ENCODE data around the gene PDE11A.
A peak's percentile ranks its signal among the peaks of the same experiment; 100 is the strongest.

Gene PDE11A

GRCh38 chr2:178072383-178073301 is at the start of gene PDE11A:
Gene PDE11A, minus strand, starts transcription at chr2:178072777. Its CDS starts 340 bp downstream, at chr2:178072437.
- H3K4me3 ChIP-seq (ENCODE audit: low read length) = peak within 1 kb of the TSS; percentile 49
- no peaks in the 10 kb centered on the region for H3K36me3 ChIP-seq (ENCODE audit: insufficient read depth, low read length)
- peak within 1 kb of the TSS; percentile 64 for H2AFZ ChIP-seq (ENCODE audit: low read depth, low read length)
- H3K9me3 ChIP-seq (ENCODE audit: low read length) = no peaks in the 10 kb centered on the region
- peaks cover 6% of the 10 kb centered on the region for H3K4me1 ChIP-seq (ENCODE audit: insufficient read depth, low read length)
- peaks cover 11% of the 10 kb centered on the region for H3K27me3 ChIP-seq (ENCODE audit: insufficient read depth, low read length)

GRCh38 chr2:178119179-178119922 is 46.8 kb upstream of the PDE11A start:
- H3K4me3 ChIP-seq (ENCODE audit: low read length) = no peak overlapping the region
- no peak overlapping the region for H2AFZ ChIP-seq (ENCODE audit: low read depth, low read length)
- no peaks in the 10 kb centered on the region for H3K4me1 ChIP-seq (ENCODE audit: insufficient read depth, low read length)
- peaks cover 19% of the 10 kb centered on the region for H3K36me3 ChIP-seq (ENCODE audit: insufficient read depth, low read length)
- no peaks in the 10 kb centered on the region for H3K9me3 ChIP-seq (ENCODE audit: low read length)
- no peaks in the 10 kb centered on the region for H3K27me3 ChIP-seq (ENCODE audit: insufficient read depth, low read length)

- H3K27me3 ChIP-seq (ENCODE audit: insufficient read depth, low read length) = no peaks in the 10 kb centered on the region
- no peak overlapping the region for H3K4me3 ChIP-seq (ENCODE audit: low read length)
- peaks cover 9% of the 10 kb centered on the region for H3K36me3 ChIP-seq (ENCODE audit: insufficient read depth, low read length)
- no peak overlapping the region for H2AFZ ChIP-seq (ENCODE audit: low read depth, low read length)
- H3K9me3 ChIP-seq (ENCODE audit: low read length) = no peaks in the 10 kb centered on the region
- H3K4me1 ChIP-seq (ENCODE audit: insufficient read depth, low read length) = peaks cover 11% of the 10 kb centered on the region
Observed at GRCh38 chr2:178117725-178118124, 45.1 kb upstream of the PDE11A start.

- Histone ChIP-seq H3K4me1 (ENCODE audit: insufficient read depth, low read length) (peaks cover 11% of the 10 kb centered on the region), H2AFZ (ENCODE audit: low read depth, low read length) (no peak overlapping the region), H3K4me3 (ENCODE audit: low read length) (no peak overlapping the region), H3K9me3 (ENCODE audit: low read length) (no peaks in the 10 kb centered on the region), H3K27me3 (ENCODE audit: insufficient read depth, low read length) (no peaks in the 10 kb centered on the region), H3K36me3 (ENCODE audit: insufficient read depth, low read length) (peaks cover 2% of the 10 kb centered on the region)
Observed at GRCh38 chr2:178115271-178115670, 42.7 kb upstream of the PDE11A start.

GRCh38 chr2:178114462-178114861 is 41.9 kb upstream of the PDE11A start:
- peaks cover 11% of the 10 kb centered on the region for H3K4me1 ChIP-seq (ENCODE audit: insufficient read depth, low read length)
- H2AFZ ChIP-seq (ENCODE audit: low read depth, low read length) = no peak overlapping the region

GRCh38 chr2:178112202-178113152 is 39.9 kb upstream of the PDE11A start, which contains the start of gene RBM45:
Gene RBM45, plus strand, starts transcription at chr2:178112437. Its CDS starts 110 bp downstream, at chr2:178112547.
- H3K9me3 ChIP-seq (ENCODE audit: low read length) = no peaks in the 10 kb centered on the region
- peak within 1 kb of the TSS; percentile 70 for H2AFZ ChIP-seq (ENCODE audit: low read depth, low read length)
- H3K27me3 ChIP-seq (ENCODE audit: insufficient read depth, low read length) = no peaks in the 10 kb centered on the region
- no peaks in the 10 kb centered on the region for H3K36me3 ChIP-seq (ENCODE audit: insufficient read depth, low read length)
- peak within 1 kb of the TSS; percentile 76 for H3K4me3 ChIP-seq (ENCODE audit: low read length)
- H3K4me1 ChIP-seq (ENCODE audit: insufficient read depth, low read length) = peaks cover 11% of the 10 kb centered on the region

More at GRCh38 chr2:178114462-178114861, 41.9 kb upstream of the PDE11A start:
- Histone ChIP-seq H3K27me3 (ENCODE audit: insufficient read depth, low read length) (no peaks in the 10 kb centered on the region), H3K36me3 (ENCODE audit: insufficient read depth, low read length) (peaks cover 2% of the 10 kb centered on the region), H3K9me3 (ENCODE audit: low read length) (no peaks in the 10 kb centered on the region), H3K4me3 (ENCODE audit: low read length) (no peak overlapping the region)

- H2AFZ ChIP-seq (ENCODE audit: low read depth, low read length) = peak overlapping the region; percentile 20
- peak overlapping the region; percentile 19 for H3K4me3 ChIP-seq (ENCODE audit: low read length)
Observed at GRCh38 chr2:178111743-178112142, 39.2 kb upstream of the PDE11A start.

GRCh38 chr2:178110681-178111080 is 38.1 kb upstream of the PDE11A start:
- Histone ChIP-seq H3K4me3 (ENCODE audit: low read length) (no peak overlapping the region), H3K27me3 (ENCODE audit: insufficient read depth, low read length) (peaks cover under 1% of the 10 kb centered on the region), H3K36me3 (ENCODE audit: insufficient read depth, low read length) (no peaks in the 10 kb centered on the region), H3K9me3 (ENCODE audit: low read length) (no peaks in the 10 kb centered on the region), H3K4me1 (ENCODE audit: insufficient read depth, low read length) (peaks cover 11% of the 10 kb centered on the region), H2AFZ (ENCODE audit: low read depth, low read length) (no peak overlapping the region)

More at GRCh38 chr2:178111743-178112142, 39.2 kb upstream of the PDE11A start:
- peaks cover 11% of the 10 kb centered on the region for H3K4me1 ChIP-seq (ENCODE audit: insufficient read depth, low read length)
- H3K9me3 ChIP-seq (ENCODE audit: low read length) = no peaks in the 10 kb centered on the region
- H3K27me3 ChIP-seq (ENCODE audit: insufficient read depth, low read length) = no peaks in the 10 kb centered on the region
- no peaks in the 10 kb centered on the region for H3K36me3 ChIP-seq (ENCODE audit: insufficient read depth, low read length)

- H3K9me3 ChIP-seq (ENCODE audit: low read length) = no peaks in the 10 kb centered on the region
- H3K36me3 ChIP-seq (ENCODE audit: insufficient read depth, low read length) = no peaks in the 10 kb centered on the region
- peaks cover 3% of the 10 kb centered on the region for H3K27me3 ChIP-seq (ENCODE audit: insufficient read depth, low read length)
- H2AFZ ChIP-seq (ENCODE audit: low read depth, low read length) = no peak overlapping the region
- no peak overlapping the region for H3K4me3 ChIP-seq (ENCODE audit: low read length)
- H3K4me1 ChIP-seq (ENCODE audit: insufficient read depth, low read length) = peaks cover 11% of the 10 kb centered on the region
Observed at GRCh38 chr2:178109813-178110212, 37.2 kb upstream of the PDE11A start.

GRCh38 chr2:178108176-178108575 is 35.6 kb upstream of the PDE11A start:
- Histone ChIP-seq H3K4me3 (ENCODE audit: low read length) (no peak overlapping the region), H3K9me3 (ENCODE audit: low read length) (no peaks in the 10 kb centered on the region), H3K36me3 (ENCODE audit: insufficient read depth, low read length) (no peaks in the 10 kb centered on the region), H3K4me1 (ENCODE audit: insufficient read depth, low read length) (peaks cover 6% of the 10 kb centered on the region), H2AFZ (ENCODE audit: low read depth, low read length) (no peak overlapping the region), H3K27me3 (ENCODE audit: insufficient read depth, low read length) (peaks cover 3% of the 10 kb centered on the region)

GRCh38 chr2:178106053-178106452 is 33.5 kb upstream of the PDE11A start:
- Histone ChIP-seq H3K36me3 (ENCODE audit: insufficient read depth, low read length) (no peaks in the 10 kb centered on the region), H3K4me1 (ENCODE audit: insufficient read depth, low read length) (peaks cover 8% of the 10 kb centered on the region), H3K4me3 (ENCODE audit: low read length) (no peak overlapping the region), H3K9me3 (ENCODE audit: low read length) (no peaks in the 10 kb centered on the region), H3K27me3 (ENCODE audit: insufficient read depth, low read length) (peaks cover 3% of the 10 kb centered on the region), H2AFZ (ENCODE audit: low read depth, low read length) (no peak overlapping the region)

- H3K27me3 ChIP-seq (ENCODE audit: insufficient read depth, low read length) = peaks cover 3% of the 10 kb centered on the region
- H3K36me3 ChIP-seq (ENCODE audit: insufficient read depth, low read length) = no peaks in the 10 kb centered on the region
- no peak overlapping the region for H3K4me3 ChIP-seq (ENCODE audit: low read length)
- H2AFZ ChIP-seq (ENCODE audit: low read depth, low read length) = no peak overlapping the region
- no peaks in the 10 kb centered on the region for H3K9me3 ChIP-seq (ENCODE audit: low read length)
- peaks cover 8% of the 10 kb centered on the region for H3K4me1 ChIP-seq (ENCODE audit: insufficient read depth, low read length)
Observed at GRCh38 chr2:178105566-178105965, 33.0 kb upstream of the PDE11A start.
